ENCODE data around the gene NDUFAF8.

NDUFAF8 gene

DNA sequence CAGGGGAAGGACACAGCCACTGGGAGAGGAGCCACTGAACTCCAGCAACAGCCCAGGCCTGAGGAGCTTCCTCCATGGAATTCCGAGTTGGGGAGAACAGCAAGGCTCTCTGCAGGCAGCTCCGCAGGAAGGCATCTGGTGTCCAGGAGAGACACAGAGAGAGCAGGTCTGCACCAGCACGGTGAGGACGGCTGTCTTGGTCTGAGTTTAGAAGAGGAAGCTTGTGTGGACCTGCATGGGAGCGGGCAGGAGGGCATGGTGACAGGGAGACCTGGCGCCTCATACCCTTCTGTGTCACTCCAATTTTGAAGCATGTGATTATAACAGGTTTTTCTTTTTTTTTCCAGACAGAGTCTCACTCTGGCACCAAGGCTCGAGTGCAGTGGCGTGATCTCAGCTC lies 49.6 kb downstream of the NDUFAF8 start:
- H3K9ac ChIP-seq (ENCODE audit: low read length) = no peak overlapping the region

DNA sequence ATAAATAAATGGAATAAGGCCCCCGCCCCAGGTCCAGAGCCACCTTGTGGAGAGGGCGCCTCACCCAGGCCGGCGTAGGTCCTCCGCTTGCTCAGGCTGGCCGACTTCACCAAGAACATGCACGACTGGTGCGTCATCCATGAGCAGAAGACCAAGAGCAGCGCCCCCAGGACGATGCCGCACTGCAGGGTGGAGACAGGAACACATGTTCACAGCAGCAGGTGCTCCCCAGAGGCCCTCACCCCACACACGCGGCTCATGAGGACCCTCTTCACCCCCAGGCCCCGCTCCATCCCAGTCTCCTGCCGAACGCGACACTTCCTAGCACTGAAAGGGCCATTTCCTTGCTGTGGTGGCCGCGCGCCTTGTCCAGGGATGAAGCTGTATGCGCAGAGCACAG lies 50.5 kb downstream of the NDUFAF8 start:
- Histone ChIP-seq H3K27me3 (ENCODE audit: low read length) (no peaks in the 10 kb centered on the region), H3K27ac (ENCODE audit: low read depth, low read length) (no peak overlapping the region), H4K20me1 (ENCODE audit: low read depth, low read length) (no peaks in the 10 kb centered on the region), H3K9me3 (ENCODE audit: insufficient read depth, low read length) (no peaks in the 10 kb centered on the region), H3K79me2 (ENCODE audit: insufficient read depth, low read length) (peaks cover 37% of the 10 kb centered on the region), H3K9me2 (replicated peaks; ENCODE audit: insufficient read depth, low read length) (no peaks in the 10 kb centered on the region), H2AFZ (ENCODE audit: low read depth, low read length, severe bottlenecking) (no peak overlapping the region), H3K4me3 (ENCODE audit: insufficient read depth, low read length, poor library complexity, severe bottlenecking) (no peak overlapping the region), H3F3A (ENCODE audit: insufficient read depth) (no peaks in the 10 kb centered on the region), H3K36me3 (ENCODE audit: low read length) (no peaks in the 10 kb centered on the region), H3K9ac (ENCODE audit: low read length) (no peak overlapping the region), H3K4me2 (ENCODE audit: low read depth, low read length, poor library complexity, severe bottlenecking) (no peak overlapping the region)
- TF ChIP-seq EZH2phosphoT487 (conservative IDR thresholded peaks at IDR 0.05; ENCODE audit: low read length) = no peak
- TF ChIP-seq, protein P1, sequence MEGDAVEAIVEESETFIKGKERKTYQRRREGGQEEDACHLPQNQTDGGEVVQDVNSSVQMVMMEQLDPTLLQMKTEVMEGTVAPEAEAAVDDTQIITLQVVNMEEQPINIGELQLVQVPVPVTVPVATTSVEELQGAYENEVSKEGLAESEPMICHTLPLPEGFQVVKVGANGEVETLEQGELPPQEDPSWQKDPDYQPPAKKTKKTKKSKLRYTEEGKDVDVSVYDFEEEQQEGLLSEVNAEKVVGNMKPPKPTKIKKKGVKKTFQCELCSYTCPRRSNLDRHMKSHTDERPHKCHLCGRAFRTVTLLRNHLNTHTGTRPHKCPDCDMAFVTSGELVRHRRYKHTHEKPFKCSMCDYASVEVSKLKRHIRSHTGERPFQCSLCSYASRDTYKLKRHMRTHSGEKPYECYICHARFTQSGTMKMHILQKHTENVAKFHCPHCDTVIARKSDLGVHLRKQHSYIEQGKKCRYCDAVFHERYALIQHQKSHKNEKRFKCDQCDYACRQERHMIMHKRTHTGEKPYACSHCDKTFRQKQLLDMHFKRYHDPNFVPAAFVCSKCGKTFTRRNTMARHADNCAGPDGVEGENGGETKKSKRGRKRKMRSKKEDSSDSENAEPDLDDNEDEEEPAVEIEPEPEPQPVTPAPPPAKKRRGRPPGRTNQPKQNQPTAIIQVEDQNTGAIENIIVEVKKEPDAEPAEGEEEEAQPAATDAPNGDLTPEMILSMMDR (IDR thresholded peaks at IDR 0.05; ENCODE audit: insufficient read depth, low read length, poor library complexity, severe bottlenecking) = no peak

More for the DNA sequence above, 49.6 kb downstream of the NDUFAF8 start:
- H4K20me1 ChIP-seq (ENCODE audit: low read depth, low read length) = no peaks in the 10 kb centered on the region
- peaks cover 37% of the 10 kb centered on the region for H3K79me2 ChIP-seq (ENCODE audit: insufficient read depth, low read length)
- H3K27ac ChIP-seq (ENCODE audit: low read depth, low read length) = no peak overlapping the region
- no peaks in the 10 kb centered on the region for H3K9me2 ChIP-seq (replicated peaks; ENCODE audit: insufficient read depth, low read length)
- H3K27me3 ChIP-seq (ENCODE audit: low read length) = no peaks in the 10 kb centered on the region
- H3K9me3 ChIP-seq (ENCODE audit: insufficient read depth, low read length) = no peaks in the 10 kb centered on the region
- H3K36me3 ChIP-seq (ENCODE audit: low read length) = no peaks in the 10 kb centered on the region
- no peak overlapping the region for H3K4me2 ChIP-seq (ENCODE audit: low read depth, low read length, poor library complexity, severe bottlenecking)
- no peak overlapping the region for H2AFZ ChIP-seq (ENCODE audit: low read depth, low read length, severe bottlenecking)
- TF ChIP-seq, protein P1 (IDR thresholded peaks at IDR 0.05; ENCODE audit: insufficient read depth, low read length, poor library complexity, severe bottlenecking) = no peak
- TF ChIP-seq EZH2phosphoT487 (conservative IDR thresholded peaks at IDR 0.05; ENCODE audit: low read length) = no peak
- H3F3A ChIP-seq (ENCODE audit: insufficient read depth) = no peaks in the 10 kb centered on the region
- no peak overlapping the region for H3K4me3 ChIP-seq (ENCODE audit: insufficient read depth, low read length, poor library complexity, severe bottlenecking)

DNA sequence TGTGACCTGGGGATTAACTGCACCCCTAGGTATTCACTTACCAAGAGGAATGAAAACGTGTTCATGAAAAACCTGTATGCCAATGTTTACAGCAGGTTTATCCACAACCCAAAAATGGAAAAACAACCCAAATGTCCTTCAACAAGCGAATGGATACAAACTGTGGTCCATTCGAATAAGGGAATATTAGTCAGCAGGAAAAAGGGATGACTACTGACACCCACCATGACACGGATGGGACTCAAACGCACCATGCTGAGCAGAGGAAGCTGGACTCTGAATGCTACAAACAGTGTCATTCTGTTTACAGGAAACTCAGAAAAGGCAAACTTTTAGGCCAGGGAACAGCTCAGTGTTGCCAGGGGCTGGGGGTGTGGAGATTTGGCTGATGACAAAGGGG lies 51.1 kb downstream of the NDUFAF8 start:
- Histone ChIP-seq H3K36me3 (ENCODE audit: low read length) (no peaks in the 10 kb centered on the region), H3K79me2 (ENCODE audit: insufficient read depth, low read length) (peaks cover 37% of the 10 kb centered on the region), H3K27ac (ENCODE audit: low read depth, low read length) (no peak overlapping the region), H3K9me3 (ENCODE audit: insufficient read depth, low read length) (no peaks in the 10 kb centered on the region), H3K4me2 (ENCODE audit: low read depth, low read length, poor library complexity, severe bottlenecking) (no peak overlapping the region), H3F3A (ENCODE audit: insufficient read depth) (no peaks in the 10 kb centered on the region), H3K9me2 (replicated peaks; ENCODE audit: insufficient read depth, low read length) (no peaks in the 10 kb centered on the region), H3K9ac (ENCODE audit: low read length) (no peak overlapping the region), H4K20me1 (ENCODE audit: low read depth, low read length) (no peaks in the 10 kb centered on the region), H3K4me3 (ENCODE audit: insufficient read depth, low read length, poor library complexity, severe bottlenecking) (no peak overlapping the region), H2AFZ (ENCODE audit: low read depth, low read length, severe bottlenecking) (no peak overlapping the region), H3K27me3 (ENCODE audit: low read length) (no peaks in the 10 kb centered on the region)
- TF ChIP-seq, protein P1 (IDR thresholded peaks at IDR 0.05; ENCODE audit: insufficient read depth, low read length, poor library complexity, severe bottlenecking) = no peak
- TF ChIP-seq EZH2phosphoT487 (conservative IDR thresholded peaks at IDR 0.05; ENCODE audit: low read length) = no peak
